Right atrium auricular region (tissue), 2 donors: ENCODE measurements around the gene CROCC2. TPM values are rescaled to one million over a fixed set of nuclear protein-coding genes. Genes with fewer than 3 reads are reported as not detected.

Source experiments
- DNase-seq: peaks from one replicate; pipeline ENCODE4 v3.0.0-alpha.2; 2019; ENCODE audit warnings: low spot score
- H3K27ac ChIP-seq, 2 donors: fragments of 200-600 bp; sonication (generic); 1 replicate in 1 of 2; 2 replicates in 1 of 2; pipeline ENCODE4 v1.5.1; 2016 to 2019
- H3K27me3 ChIP-seq, 2 donors: fragments of 200-600 bp; sonication (generic); one replicate each; pipeline versions ENCODE4 v1.5.1 to v1.6.0; 2017 to 2019
- H3K36me3 ChIP-seq: fragments of 200-600 bp; sonication (generic); one replicate; pipeline ENCODE4 v1.5.1; 2016
- H3K4me1 ChIP-seq, 2 donors: fragments of 200-600 bp; sonication (generic); one replicate each; pipeline versions ENCODE4 v1.5.1 to v1.6.0; 2017 to 2019
- H3K4me3 ChIP-seq, 2 donors: fragments of 200-600 bp; sonication (generic); 1 replicate in 1 of 2; 2 replicates in 1 of 2; pipeline ENCODE4 v1.5.1; 2017 to 2019; ENCODE audit warnings: mild to moderate bottlenecking in 1 of 2, moderate library complexity in 1 of 2
- H3K9me3 ChIP-seq, 2 donors: fragments of 200-600 bp; sonication (generic); one replicate each; pipeline ENCODE4 v1.5.1; 2019
- total RNA-seq, 2 donors: library from RNA; depleted of rRNA; stranded (reverse); fragments of >200 nt; gene quantifications; one replicate each; pipeline ENCODE4 v1.1.0, GENCODE V29; 2016
- TF ChIP-seq, protein P1 (sequence below), 2 donors: fragments of 200-600 bp; sonication (generic); IDR thresholded peaks; one replicate each; pipeline ENCODE4 v1.5.1; 2019; ENCODE audit warnings: antibody characterized with exemption in 2 of 2

The CROCC2 gene
- total RNA-seq, 2 donors from 2014 or later: not detected

DNA sequence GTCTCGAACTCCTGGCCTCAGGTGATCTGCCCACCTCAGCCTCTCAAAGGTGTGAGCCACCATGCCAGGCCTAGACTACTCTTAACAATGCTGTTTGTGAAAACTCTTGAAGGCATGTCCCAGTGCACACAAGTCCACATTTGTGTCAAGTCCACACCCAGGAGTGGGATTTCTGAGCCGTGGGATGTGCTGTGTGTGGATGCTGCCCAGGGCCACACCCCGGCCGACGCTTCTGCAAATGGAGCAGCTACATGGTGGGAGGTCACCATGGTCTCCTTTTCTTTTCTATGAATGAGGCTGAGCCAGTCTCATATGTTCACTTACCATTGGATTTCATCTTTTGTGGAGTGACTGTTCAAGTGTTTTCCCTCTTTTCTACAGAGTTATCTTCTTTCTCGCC is 108.1 kb downstream of the CROCC2 start:
- TF ChIP-seq, protein P1, sequence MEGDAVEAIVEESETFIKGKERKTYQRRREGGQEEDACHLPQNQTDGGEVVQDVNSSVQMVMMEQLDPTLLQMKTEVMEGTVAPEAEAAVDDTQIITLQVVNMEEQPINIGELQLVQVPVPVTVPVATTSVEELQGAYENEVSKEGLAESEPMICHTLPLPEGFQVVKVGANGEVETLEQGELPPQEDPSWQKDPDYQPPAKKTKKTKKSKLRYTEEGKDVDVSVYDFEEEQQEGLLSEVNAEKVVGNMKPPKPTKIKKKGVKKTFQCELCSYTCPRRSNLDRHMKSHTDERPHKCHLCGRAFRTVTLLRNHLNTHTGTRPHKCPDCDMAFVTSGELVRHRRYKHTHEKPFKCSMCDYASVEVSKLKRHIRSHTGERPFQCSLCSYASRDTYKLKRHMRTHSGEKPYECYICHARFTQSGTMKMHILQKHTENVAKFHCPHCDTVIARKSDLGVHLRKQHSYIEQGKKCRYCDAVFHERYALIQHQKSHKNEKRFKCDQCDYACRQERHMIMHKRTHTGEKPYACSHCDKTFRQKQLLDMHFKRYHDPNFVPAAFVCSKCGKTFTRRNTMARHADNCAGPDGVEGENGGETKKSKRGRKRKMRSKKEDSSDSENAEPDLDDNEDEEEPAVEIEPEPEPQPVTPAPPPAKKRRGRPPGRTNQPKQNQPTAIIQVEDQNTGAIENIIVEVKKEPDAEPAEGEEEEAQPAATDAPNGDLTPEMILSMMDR (IDR thresholded peaks at IDR 0.05): no peak
- Histone ChIP-seq H3K27me3 (no peaks in the 10 kb centered on the region), H3K4me3 (no peak overlapping the region), H3K4me1 (peaks cover 0 to 16% of the 10 kb centered on the region in 2 donors), H3K27ac (no peak overlapping the region), H3K36me3 (peaks cover under 1% of the 10 kb centered on the region), H3K9me3 (no peaks in the 10 kb centered on the region)
- DNase-seq: peak; percentile 49

DNA sequence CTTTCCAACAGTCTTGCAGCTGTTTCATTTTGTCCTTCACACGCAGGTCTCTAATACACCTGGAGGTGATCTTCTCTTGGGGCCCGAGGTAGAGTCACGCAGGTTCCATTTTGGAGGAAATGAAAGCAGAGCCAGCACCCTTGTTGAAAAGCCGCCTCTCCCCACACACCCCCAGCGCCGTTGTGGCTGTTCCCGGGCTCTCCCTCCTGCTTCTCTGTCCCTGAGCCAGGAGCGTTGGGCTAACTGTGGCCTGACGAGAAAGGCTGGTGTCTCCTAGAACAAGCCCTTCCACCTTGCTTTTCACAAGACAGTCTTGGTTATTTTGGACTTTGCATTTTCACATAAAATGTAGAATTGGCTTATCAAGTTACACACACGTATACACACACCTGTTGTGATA is 108.6 kb downstream of the CROCC2 start:
- H3K4me3 ChIP-seq: no peak overlapping the region
- DNase-seq: peak; percentile 23

DNA sequence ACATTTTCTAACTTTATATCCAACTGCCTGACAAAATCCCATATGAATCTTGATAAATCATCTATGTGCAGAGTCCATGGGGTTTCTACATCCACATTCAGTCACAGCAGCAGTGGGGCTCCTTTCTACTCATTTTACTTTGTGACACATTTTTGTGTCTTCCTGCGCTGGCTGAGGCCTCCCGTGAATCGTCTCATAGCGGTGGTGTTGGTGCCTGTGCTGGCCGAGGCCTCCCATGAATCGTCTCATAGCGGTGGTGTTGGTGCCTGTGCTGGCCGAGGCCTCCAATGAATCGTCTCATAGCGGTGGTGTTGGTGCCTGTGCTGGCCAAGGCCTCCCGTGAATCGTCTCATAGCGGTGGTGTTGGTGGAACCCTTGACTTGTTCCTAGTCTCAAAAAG is 109.3 kb downstream of the CROCC2 start:
- peak; percentile 23 for DNase-seq
- Histone ChIP-seq H3K4me3 (no peak overlapping the region), H3K27me3 (no peaks in the 10 kb centered on the region), H3K27ac (no peak overlapping the region), H3K4me1 (peaks cover 0 to 4% of the 10 kb centered on the region in 2 donors), H3K36me3 (peaks cover 4% of the 10 kb centered on the region), H3K9me3 (no peaks in the 10 kb centered on the region)
- TF ChIP-seq, protein P1 (IDR thresholded peaks at IDR 0.05): no peak

More for the DNA sequence above, 108.6 kb downstream of the CROCC2 start:
- TF ChIP-seq, protein P1 (IDR thresholded peaks at IDR 0.05): no peak
- Histone ChIP-seq H3K4me1 (peaks cover 0 to 11% of the 10 kb centered on the region in 2 donors), H3K36me3 (peaks cover 4% of the 10 kb centered on the region), H3K27ac (no peak overlapping the region), H3K27me3 (no peaks in the 10 kb centered on the region), H3K9me3 (no peaks in the 10 kb centered on the region)

DNA sequence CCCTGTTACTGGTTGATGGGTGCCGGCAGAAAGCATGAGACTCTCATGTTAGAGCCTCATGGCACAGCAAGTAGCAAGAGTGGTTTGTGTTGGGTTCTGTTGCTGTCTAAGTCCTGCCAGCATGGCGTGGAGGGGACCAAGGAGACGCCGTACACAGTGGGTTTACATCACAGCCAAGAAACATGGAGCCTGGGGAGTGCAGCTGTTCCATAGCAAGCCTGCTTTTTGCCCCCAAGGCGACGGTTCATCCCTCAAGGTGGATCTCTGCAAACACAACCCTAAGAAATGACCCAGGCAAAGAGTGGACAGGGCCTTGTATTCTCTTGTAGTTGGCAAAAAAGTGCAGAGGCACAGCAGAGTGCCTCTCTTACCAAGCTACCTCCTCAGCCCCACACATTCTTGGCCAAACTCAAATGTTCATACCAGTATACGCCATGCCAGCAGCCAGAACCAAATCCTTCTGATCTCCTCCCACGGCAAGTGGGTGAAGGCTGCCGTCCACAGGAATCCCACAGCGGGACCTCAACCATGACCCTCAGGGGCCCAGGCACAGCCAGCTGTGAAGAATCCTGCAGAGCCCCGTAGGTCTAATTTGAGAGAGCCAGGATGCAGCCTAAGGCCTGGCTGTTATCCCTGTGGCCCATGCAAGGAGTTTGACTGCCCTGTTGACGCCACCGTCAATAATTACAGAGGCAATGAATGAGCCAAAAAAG is 111.2 kb downstream of the CROCC2 start:
- peak; percentile 36 for DNase-seq
- TF ChIP-seq, protein P1 (IDR thresholded peaks at IDR 0.05): no peak
- peaks cover 4% of the 10 kb centered on the region for H3K36me3 ChIP-seq
- no peak overlapping the region for H3K4me3 ChIP-seq
- H3K27ac ChIP-seq: no peak overlapping the region
- peaks cover 0 to 8% of the 10 kb centered on the region in 2 donors for H3K9me3 ChIP-seq
- no peaks in the 10 kb centered on the region for H3K4me1 ChIP-seq
- no peaks in the 10 kb centered on the region for H3K27me3 ChIP-seq

DNA sequence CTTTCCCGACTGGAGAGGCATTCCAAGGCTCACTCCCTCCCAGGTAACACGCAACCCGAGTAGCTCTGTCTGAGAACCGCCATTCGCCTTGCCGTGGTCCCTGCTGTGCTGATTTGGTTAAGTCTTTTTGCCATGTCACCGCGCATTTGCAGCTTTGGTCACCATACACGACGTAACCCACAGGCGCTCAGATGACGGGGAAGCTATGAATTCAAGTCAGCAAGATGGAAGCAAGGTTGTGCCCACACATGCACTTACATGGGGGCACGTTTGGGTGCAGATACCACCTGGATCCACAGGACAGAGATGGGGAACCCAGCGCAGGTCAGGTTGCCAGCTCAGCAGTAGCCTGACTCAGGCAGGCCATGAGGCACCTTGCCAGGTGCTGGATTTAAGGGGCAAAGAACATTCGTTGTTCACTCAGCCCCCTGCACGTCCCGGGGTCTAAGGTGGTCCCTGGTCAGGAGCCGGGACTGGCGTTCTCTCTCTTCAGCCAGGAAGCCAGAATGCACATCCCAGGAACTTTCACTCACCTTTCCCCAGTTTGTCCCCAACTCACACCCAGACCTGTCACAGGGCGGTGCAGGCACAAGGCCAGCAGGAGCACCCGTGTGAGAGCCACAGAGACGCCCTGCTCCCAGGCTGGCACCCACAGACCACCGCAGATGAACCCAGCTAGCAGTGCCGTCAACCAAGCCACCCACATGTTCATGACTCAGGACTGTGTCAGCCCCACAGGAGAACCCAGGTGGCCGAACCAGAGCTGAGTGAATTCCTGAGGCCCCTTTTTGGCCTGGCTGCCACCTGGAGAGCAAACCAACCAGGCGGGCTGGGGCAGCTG is 112.1 kb downstream of the CROCC2 start:
- DNase-seq: peak; percentile 43
- TF ChIP-seq, protein P1 (IDR thresholded peaks at IDR 0.05): no peak
- H3K27ac ChIP-seq: no peak overlapping the region
- no peaks in the 10 kb centered on the region for H3K27me3 ChIP-seq
- H3K4me3 ChIP-seq: no peak overlapping the region
- peaks cover 4% of the 10 kb centered on the region for H3K36me3 ChIP-seq
- no peaks in the 10 kb centered on the region for H3K4me1 ChIP-seq
- peaks cover 0 to 14% of the 10 kb centered on the region in 2 donors for H3K9me3 ChIP-seq
